Stimulated activated CD8-positive, alpha-beta memory T cell treated with anti-CD3 and anti-CD28 coated beads, Interleukin-12 subunit alpha, Interleukin-12 subunit beta, amount 100 ng/mL, for 1 hour (primary cell): ENCODE results near the gene PBX3.
"Not testable (repeated sequence)": the region's sequence is repeated elsewhere in the genome, so short reads cannot be mapped to it uniquely, and the experiment has no call there.

Experiments
- DNase-seq: peaks from one replicate; pipeline ENCODE4 v3.0.0-alpha.2; 2020; ENCODE audit warnings: low read depth

The PBX3 gene

DNA sequence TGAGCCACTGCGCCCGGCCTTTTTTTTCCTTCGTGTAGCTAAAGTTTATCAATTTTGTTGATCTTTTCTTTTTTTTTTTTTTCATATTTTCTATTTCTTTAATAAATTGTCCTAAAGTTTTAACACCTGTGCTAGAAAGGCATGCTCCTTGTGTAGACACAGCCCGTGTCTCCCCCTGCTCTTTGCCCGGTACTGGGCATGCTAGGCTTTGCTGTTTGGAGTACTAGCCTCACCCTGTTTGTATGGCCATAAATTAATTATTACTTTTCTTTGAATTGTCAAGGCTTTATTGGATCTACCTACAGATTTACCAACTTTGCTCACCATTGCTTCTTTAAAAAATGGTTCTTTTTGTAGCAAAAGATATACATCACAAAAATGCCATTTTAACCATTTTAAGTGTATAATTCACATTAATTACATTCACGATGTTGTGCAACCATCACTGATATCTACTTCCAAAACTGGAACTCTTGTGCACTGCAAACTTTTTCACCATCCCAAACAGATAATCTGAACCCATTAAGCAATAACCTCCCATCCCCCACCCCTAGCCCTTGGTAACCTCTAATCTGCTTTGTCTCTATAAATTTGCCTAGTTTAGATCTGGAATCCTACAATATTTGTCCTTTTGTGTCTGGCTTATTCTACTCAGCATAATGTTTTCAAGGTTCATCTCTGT lies 31.5 kb downstream of the PBX3 start:
- not testable (repeated sequence) for DNase-seq

DNA sequence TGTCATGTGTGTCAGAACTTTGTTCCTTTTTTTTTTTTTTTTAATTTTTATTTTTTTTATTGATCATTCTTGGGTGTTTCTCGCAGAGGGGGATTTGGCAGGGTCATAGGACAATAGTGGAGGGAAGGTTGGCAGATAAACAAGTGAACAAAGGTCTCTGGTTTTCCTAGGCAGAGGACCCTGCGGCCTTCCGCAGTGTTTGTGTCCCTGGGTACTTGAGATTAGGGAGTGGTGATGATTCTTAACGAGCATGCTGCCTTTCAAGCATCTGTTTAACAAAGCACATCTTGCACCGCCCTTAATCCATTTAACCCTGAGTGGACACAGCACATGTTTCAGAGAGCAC lies 32.0 kb downstream of the PBX3 start:
- not testable (repeated sequence) for DNase-seq

DNA sequence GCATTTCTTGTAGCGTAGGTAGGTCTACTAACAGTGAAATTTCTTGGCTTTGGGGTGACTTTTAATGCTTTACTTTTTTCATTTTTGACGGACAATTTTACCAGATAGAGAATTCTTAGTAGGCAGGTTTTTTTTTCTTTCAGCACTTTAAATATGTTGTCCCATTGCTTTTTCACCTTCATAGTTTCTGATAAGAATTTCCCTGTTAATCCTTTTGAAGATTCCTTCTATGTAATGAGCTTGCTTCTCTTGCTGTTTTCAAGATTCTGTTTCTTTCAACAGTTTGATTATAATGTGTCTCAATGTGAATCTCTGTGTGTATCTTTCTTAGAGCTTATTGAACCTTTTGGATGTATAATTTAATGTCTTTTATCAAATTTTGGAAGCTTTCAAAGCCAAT lies 35.5 kb downstream of the PBX3 start:
- DNase-seq, result no peak

DNA sequence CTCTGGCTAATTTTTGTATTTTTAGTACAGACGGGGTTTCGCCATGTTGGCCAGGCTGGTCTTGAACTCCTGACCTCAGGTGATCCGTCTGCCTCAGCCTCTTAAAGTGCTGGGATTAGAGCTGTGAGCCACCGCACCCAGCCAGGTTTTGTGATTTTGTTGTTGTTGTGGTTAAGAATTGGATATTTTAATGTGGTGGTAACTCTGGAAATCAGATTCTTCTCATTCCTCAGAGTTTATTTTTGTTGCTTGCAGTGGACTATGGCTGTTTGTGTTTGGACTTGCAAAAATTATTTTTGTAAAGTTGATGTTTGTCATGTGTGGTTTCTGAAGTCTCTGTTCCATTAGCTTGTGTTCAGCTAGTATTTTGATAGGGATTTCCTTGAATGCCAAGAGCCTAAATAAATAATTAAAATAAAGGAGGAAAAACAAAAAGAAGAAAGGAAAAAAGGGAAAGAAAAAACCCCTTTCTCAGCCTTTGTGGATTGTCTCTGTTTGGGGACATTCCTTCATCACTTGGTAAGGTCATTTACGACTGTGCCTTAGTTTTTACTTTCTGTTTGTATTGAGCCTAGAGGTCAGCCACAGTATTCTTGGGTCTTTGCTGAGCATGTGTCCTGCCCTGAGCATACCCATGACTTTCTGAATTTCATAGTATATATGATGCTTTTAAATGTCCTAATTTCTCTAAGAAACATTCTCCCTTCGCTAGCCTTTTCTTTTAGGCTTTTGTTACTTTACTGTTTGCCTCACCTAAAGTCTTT lies 37.3 kb downstream of the PBX3 start:
- no peak for DNase-seq

DNA sequence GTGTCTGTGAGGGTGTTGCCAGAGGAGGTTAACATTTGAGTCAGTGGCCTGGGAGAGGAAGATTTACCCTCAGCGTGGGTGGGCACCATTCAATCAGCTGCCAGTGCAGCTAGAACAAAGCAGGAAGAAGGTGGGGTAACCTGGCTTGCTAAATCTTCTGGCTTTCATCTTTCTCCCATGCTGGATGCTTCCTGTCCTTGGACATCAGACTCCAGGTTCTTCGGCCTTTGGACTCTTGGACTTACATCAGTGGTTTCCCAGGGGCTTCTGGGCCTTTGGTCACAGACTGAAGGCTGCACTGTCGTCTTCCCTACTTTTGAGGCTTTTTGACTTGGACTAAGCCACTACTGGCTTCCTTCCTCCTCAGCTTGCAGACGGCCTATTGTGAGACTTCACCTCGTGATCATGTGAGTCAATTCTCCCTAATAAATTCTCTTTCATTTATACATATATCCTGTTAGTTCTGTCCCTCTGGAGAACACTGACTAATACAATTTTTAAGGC lies 38.1 kb downstream of the PBX3 start:
- no peak for DNase-seq

DNA sequence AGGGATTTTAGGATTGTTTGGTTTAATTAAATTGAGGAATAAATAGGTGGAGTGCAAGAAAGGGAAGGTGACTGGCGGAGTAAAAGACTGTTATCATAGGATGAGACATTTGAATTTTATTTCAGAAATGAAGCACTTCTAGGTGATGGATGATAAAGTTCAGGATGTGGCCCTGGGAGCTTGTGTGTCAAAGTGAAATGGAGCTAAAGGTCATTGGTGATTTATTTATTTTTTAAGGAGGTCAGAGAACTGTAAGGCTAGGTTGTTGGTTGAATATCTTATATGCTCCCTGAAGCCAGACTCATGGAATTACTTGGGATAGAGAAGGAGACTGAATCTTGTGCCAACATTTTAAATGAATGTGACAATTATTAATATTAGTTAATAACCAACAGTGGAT lies 40.5 kb downstream of the PBX3 start:
- DNase-seq, result no peak

DNA sequence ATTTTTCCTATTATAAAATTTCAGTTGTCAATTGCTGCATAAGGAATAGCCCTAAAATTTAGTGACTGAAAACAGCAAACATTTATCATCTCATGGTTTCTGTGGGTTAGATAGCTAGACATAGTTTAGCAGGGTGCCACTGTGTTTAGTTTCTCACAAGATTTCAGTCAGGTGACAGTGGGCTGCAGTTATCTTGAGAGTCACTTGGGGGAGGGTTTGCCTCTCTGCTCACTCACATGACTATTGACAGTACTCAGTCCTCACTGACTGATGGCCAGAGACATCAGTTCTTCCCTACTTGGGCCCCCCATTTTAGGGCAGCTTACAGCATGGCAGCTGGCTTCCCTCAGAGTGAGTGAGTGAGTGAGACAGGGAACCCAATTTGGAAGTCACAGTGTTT lies 42.0 kb downstream of the PBX3 start:
- no peak for DNase-seq

DNA sequence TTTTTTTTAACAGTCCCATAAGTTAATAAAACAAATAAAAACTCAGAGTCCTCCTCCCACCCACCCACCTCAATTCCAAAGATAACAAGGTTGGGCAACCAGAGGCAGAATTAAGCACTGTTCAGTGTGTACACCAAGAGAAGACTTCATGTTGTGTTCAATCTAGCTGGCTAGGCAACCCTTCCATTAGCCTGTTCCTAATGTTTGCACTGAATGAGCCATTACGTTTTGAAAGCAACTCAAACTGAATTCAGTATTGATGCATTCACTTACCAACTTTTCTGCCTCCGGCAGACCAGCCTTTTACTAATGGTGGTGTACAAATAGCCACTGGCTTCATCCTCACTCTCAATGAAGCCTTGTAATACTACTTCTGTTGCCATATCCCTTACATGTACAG lies 47.5 kb downstream of the PBX3 start:
- no peak for DNase-seq

DNA sequence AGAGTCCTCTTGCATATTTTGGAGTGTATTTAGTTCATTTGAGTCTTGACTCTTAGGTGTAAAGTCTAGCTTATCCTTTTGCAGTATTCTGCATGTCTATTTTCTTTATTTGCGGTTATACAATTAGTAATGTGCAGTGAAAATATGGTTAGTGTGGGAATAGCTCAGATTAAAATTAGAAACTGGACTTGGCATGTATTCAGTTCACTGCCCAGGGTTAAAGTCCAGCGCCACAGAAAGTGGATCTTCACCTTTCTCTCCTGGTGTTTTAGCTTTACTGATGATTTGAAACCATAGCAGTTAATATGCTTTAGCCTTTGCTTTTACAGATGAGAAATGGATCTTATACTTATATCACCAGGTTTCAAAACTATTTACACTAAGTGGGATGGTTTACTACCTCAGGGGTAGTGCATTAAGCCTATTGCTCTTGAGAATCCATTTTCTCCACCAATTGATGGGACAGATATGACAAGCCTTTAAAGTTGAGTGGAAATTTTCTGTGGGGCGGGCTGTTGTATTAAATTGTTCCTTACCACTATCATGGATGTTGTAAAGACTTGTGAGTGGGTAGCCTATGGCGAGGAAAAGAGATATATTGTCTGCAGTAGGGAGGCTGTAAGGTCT lies 48.9 kb downstream of the PBX3 start:
- no peak for DNase-seq

DNA sequence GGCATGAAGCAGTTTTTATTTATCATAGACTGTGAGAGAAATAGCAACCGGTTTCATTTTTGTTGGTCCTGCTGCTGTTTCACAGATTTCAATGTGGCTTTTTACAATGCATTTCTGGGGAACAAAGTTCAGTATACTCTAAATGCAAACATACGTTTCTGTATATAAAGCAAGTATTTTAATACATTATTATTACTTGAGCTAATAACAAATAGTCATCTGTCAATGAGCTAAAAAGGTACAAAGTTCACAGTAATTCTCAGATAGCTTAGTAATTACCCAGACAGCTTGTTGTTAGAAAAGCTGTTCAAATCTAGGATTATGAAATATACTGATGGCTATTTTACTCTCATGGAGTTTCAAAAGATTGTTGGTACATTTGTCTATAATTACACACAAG lies 50.8 kb downstream of the PBX3 start:
- no peak for DNase-seq

DNA sequence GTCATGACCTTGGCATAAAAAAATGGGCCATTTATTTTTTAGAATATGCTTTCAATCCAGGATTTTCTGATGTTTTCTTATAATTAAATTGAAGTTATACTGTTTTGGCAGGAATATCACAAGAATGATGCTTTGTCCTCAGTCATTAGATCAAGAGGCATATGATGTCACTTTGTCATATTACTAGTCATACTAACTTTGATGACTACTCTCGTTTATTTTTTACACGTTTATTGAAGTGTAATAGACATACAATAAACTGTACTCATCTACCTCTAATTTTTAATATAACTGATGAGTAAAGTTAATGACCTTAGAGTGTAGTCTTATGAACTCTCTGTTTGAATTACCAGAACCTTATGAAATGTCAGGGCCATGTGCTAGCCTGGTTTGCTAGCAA lies 56.4 kb downstream of the PBX3 start:
- no peak for DNase-seq

DNA sequence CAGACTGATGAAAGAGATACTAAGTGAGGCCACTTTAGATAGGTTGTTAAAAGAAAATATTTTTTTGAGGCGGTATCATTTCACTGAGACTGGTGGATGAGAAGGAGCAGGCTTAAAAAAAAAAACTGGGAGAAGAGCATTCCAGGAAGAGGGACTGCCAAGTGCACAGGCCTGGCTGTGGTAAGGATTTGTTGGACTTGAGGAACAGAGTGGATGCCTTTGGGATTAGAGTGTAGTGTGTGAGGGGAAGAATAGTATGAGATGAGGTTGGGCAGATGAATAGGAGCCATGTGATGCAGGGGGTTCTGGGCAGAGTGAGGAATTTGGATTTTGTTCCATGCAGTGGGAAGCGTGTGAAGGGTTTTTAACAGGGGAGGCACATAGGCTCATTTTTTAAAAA lies 57.9 kb downstream of the PBX3 start:
- DNase-seq, result no peak

DNA sequence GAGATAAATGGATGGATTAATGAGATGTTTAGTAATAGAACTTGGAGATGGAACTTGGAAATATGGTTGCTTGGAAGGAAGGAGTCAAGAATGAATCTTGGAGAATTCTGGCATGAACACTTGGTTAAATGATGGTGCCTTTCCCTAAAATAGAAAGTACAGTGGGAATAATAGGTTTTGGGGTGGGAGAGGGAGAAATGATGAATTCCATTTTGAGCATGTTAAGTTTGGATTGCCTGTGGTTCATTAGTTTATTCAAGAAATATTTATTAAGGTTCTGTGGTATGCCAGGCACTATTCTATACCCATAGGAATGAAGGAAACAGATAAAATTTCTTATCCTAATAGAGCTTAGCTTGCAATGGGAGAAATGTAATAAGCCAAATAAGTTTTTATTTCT lies 58.4 kb downstream of the PBX3 start:
- DNase-seq, result no peak

DNA sequence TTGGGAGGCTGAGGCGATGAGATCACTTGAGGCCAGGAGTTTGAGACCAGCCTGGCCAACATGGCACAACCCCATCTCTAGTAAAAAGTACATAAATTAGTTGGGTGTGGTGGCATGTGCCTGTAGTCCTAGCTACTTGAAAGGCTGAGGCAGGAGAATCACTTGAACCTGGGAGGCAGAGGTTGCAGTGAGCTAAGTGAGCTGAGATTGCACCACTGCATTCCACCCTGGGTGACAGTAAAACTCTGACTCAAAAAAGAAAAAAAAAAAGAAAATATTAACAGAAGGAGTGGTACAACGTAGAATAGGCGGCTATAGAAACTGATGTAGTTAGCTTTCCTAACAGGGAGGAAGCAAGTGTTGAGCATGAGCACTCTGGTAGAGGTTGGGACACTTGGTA lies 59.9 kb downstream of the PBX3 start:
- no peak for DNase-seq

DNA sequence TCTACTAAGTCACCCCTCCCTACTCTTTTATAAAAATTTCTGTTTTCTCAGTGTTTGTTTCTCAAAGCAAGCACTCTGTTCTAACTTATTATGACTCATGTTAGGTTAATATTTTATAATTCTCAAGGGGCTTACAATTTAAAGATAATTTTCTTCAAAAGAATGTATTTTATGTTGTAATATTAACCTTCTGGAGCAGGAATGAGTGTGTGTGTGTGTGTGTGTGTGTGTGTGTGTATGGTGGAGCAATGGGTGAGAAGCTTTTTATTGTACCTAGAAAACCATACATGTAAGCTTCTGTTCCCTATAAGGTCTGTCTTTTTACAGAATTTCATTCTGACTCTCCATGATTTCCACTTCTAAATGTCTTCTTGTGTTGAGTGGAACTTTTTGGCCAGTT lies 63.0 kb downstream of the PBX3 start:
- DNase-seq, result no peak

DNA sequence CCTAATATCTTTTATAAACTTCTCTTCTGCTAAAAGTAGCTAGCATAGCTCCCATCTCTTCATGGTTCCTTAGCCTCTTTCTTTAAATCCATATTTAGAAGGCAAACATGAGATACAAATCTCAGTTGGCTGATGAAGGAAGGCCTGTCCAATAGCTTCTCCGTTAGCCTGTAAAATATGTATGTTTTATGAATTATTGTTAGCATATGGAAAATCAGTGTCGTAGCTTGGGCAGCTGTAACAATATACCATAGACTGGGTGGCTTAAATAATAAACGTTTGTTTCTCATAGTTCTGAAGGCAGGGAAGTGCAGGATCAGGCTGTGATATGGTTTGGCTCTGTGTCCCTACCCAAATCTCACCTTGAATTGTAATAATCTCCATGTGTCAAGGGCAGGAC lies 63.8 kb downstream of the PBX3 start:
- no peak for DNase-seq

DNA sequence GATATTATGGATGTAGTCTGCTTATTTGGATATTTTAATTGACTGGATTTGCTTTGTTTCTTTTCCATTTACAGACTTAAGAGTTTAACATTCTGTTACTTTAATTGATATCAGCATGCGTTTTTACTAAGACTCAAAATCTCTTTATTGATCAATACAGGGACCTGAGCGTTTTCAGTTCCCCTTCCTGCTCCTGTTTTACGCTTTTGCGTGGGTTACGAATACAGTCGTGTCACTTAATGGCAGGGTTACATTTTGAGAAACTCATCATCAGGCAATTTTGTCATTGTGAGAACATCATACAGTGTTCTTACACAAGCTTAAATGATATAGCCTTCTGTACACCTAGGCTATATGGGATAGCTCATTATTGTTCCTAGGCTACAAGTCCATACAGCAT lies 65.2 kb downstream of the PBX3 start:
- no peak for DNase-seq

DNA sequence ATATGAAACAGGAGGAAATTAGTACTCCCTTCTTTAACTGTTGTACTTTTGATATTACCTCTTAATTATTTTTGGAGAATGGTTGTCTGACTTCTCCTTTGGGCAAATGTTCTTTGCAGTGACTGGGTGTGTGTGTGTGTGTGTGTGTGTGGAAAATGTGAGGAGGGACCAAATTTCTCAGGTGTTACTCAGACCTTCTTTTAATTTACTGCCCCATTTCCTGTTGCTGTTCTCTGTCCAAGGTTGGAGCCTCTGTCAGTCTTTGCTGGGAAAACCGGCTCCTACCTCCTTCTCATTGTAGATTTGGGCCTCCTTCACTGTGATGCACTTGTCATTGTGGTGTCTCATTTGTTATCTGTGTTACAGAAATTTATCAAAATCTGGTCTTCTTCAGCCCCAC lies 68.4 kb downstream of the PBX3 start:
- DNase-seq, result no peak

DNA sequence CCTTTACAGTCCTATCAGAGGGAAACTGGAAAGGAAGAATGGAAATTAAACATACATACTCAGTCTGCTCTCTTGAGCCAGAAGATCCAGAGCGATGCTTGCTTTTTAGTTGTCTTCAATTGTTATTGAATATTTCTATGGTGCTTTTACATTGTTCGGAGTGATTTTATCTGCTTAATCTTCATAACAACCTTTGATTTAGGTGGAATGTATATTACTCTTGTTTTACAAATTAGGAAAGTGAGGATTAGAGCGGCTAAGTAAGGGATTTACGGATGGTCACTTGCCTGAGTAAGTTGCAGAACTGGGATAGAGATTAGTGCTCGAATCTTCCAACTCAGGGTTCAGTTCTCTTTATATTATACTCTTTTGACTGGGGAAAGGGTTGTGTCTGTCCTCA lies 69.1 kb downstream of the PBX3 start:
- no peak for DNase-seq

DNA sequence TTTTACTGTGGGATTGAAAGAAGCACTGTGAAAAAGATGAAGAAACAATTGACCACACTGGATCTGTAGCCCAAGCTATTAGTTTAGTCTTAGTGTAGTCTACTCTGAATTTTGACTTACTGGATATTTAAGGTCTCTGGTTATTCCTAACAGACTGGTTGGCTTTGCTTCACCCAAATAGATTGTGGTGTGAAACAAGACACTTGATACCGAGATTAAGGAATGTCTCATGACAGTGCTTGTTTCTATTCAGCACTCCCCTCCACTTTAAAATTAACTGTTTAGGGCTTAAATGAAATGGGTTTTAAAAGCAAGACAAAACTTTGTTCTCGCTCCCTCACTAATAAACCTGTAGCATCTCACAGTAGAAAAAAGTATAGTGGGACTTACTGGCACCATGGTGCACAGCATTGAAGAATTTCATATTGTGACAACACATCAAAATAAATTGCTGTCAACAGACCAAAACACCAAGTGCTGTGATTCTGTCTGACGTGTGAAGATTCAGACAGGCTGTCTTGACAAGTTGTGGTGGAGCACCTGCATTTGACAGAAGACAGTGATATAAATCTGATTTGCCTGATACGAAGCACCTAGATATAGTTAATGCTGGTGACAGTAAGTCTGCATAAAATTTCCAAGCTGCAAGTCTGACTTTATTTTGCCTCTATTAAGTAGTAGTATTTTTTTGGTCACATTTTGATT lies 73.1 kb downstream of the PBX3 start:
- DNase-seq, result no peak

DNA sequence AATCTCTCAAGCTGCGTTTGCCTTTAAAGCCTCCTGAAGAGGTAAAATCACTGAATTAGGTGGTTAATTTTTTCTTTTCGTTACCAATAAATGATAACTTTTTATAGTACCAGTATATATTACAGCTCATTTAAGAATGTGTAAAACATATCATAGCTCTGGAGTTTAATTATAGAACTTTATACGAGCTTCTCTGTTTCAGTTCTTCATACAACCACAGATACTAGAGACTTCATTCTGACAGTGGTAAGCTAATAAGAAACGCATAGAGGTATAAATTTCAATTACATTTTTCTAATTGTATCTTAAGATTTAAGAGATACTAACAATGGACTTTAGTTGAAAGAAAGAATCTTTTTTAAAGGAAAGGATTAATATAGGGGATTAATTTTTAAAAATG lies 73.9 kb downstream of the PBX3 start:
- DNase-seq, result no peak

DNA sequence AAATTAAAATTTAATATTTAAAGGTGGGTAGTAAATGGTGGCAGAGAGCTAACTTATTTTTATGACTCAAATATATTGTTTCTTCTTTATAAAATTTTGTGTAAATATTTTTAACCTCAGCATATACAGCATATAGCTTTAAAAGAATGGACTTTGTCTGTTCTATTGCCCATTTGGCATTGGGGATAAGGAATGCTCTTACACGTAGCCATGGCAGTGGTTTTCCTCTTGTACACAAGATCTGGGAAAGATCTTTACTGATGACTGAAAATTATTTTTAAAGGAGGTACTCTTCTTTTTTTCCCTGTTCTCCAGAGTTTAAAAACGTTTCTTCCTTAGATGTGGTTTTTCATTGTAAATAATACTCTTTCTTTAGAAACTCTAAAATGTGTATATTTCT lies 75.0 kb downstream of the PBX3 start:
- DNase-seq, result no peak

DNA sequence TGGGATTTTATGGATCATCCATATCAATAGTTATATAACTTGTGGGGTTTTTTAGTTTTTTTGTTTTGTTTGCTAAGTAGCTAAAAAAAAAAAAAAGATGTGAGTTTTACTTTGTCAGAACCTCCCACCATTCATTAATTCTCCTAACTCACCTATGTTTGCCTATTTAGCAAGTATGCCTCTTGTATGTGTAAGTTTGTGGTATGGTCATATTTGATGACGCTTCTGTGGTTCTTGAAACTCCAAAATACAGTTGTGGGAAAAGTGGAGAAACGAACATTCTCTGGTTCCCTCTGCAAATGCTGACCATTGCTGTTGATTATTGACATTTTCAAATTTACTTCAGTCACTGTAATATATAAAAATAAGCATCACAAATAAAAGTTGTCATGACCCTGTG lies 75.7 kb downstream of the PBX3 start:
- DNase-seq, result no peak
